Nephron (organoid): ENCODE data around the gene KLHL24.
"Not testable (repeated sequence)": the region's sequence is repeated elsewhere in the genome, so short reads cannot be mapped to it uniquely, and the experiment has no call there.

Experiments
- H3K27ac Mint-ChIP-seq, 3 experiments: 2 replicates each; pipeline ENCODE4 v1.8.0; 2020; ENCODE audit warnings: mixed read lengths in 3 of 3, mild to moderate bottlenecking in 2 of 3, moderate library complexity in 1 of 3
- H3K27me3 Mint-ChIP-seq: 2 replicates; pipeline ENCODE4 v1.8.0; 2021; ENCODE audit warnings: low read depth, mild to moderate bottlenecking, moderate library complexity, mixed read lengths
- H3K36me3 Mint-ChIP-seq: 2 replicates; pipeline ENCODE4 v1.8.0; 2020; ENCODE audit warnings: low read depth, mixed read lengths
- H3K4me1 Mint-ChIP-seq: 2 replicates; pipeline ENCODE4 v1.8.0; 2020; ENCODE audit warnings: mixed read lengths
- H3K4me3 Mint-ChIP-seq, 3 experiments: 2 replicates each; pipeline ENCODE4 v1.8.0; 2020; ENCODE audit warnings: mild to moderate bottlenecking in 3 of 3, mixed read lengths in 3 of 3, moderate library complexity in 2 of 3
- H3K9me3 Mint-ChIP-seq: 2 replicates; pipeline ENCODE4 v1.8.0; 2020; ENCODE audit warnings: mixed read lengths
- CTCF ChIP-seq, 3 experiments: fragments of 200-600 bp; sonication (generic); IDR thresholded peaks; one replicate each; pipeline ENCODE4 v1.5.0; 2021; ENCODE audit warnings: antibody characterized with exemption in 3 of 3; ENCODE audit not compliant: unreplicated experiment in 3 of 3

KLHL24 gene

DNA sequence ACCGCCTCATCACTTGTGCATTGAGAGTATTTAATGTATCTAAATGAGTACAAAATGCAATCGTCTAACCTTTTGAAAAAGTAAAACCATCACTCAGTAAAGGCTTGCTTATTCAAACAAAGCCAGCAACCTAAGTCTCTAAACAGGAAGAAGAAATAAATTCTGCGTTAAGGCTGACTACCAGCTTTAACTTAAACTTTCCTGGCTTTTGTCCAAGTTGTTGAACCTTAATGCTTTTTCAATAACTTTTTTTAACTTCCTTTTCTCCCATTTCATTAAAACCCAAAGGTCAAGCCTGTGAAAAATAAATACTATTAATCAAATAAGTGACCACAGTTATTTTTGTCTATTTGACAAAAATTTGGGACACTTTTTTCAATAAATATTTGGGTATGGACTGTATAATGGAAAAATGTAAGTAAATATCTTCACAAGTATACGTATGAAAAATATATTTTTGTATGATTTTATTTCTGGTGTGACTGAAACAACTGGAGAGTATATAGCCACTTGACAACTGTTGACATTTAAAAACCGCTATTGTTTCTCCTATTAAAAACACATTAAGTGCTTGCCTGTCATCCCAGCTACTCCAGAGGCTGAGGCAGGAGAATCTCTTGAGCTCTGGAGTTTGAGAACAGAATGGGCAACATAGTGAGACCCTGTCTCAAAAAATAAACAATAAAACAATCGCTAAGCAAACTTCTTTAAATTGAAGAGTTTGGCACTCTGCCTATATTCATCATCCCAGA is 2.9 kb downstream of the KLHL24 start:
- Mint-ChIP-seq H3K36me3 (peaks cover 9% of the 10 kb centered on the region), H3K27ac (peak overlapping the region; percentile 85 to 96 (median 87)), H3K9me3 (no peaks in the 10 kb centered on the region), H3K27me3 (no peaks in the 10 kb centered on the region), H3K4me1 (peaks cover 28% of the 10 kb centered on the region), H3K4me3 (peak overlapping the region; percentile 96 to 99 (median 99))
- TF ChIP-seq CTCF (IDR thresholded peaks at IDR 0.05; ENCODE audit: unreplicated experiment in 3 of 3), result no peak

GRCh38 chr3:183640635-183641034 is 5.2 kb downstream of the KLHL24 start:
- H3K27ac Mint-ChIP-seq, H3K27me3 Mint-ChIP-seq: not testable (repeated sequence)

DNA sequence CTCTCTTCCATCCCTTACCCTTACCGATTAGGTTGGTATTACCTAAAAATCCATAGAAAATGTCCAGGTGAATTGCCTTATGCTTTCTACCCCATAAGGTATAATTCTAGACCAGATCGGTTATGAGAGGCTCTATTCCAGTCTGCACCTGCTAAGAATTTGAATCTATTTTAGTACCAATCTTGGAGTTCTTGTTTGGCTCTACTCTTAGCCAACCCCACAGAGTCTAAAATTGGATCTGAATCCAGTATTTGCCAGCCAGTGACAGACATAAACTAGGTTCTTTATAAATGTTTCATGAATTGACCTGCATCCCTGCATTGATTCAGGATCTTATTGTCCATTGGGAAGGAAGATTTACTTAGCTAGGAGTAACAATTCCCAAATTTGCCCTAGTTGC is 6.5 kb downstream of the KLHL24 start:
- Mint-ChIP-seq H3K36me3 (peaks cover 36% of the 10 kb centered on the region), H3K4me1 (peaks cover 27% of the 10 kb centered on the region), H3K9me3 (no peaks in the 10 kb centered on the region), H3K27me3 (no peaks in the 10 kb centered on the region), H3K4me3 (no peak overlapping the region), H3K27ac (no peak overlapping the region)
- no peak for TF ChIP-seq CTCF (IDR thresholded peaks at IDR 0.05; ENCODE audit: unreplicated experiment in 3 of 3)

More at GRCh38 chr3:183640635-183641034, 5.2 kb downstream of the KLHL24 start:
- H3K9me3 Mint-ChIP-seq, H3K4me3 Mint-ChIP-seq: not testable (repeated sequence)
- Mint-ChIP-seq H3K36me3 (peaks cover 27% of the 10 kb centered on the region), H3K4me1 (peaks cover 28% of the 10 kb centered on the region)

DNA sequence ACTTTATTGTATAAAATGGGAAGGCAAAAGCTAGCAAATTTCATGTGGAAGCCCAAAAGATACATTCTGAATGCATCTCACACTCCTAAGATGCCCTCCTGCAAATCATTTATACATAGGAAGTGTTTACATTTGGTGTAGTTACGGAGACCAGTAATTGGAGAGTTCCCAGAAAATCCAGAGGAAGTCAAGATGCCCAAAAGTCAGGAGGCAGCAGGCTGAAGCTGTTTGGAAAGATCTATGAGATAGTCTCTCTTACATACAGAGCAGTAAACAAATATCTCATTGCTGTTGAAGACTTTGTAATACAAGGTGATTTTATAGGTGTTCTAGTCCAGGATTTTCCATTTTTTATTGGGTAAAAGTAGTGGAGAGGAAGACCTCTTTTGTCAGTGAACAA is 8.8 kb downstream of the KLHL24 start:
- Mint-ChIP-seq H3K9me3 (peaks cover 3% of the 10 kb centered on the region), H3K4me1 (peaks cover 11% of the 10 kb centered on the region), H3K4me3 (no peak overlapping the region), H3K36me3 (peaks cover 51% of the 10 kb centered on the region), H3K27me3 (no peaks in the 10 kb centered on the region), H3K27ac (no peak overlapping the region)
- no peak for TF ChIP-seq CTCF (IDR thresholded peaks at IDR 0.05; ENCODE audit: unreplicated experiment in 3 of 3)

DNA sequence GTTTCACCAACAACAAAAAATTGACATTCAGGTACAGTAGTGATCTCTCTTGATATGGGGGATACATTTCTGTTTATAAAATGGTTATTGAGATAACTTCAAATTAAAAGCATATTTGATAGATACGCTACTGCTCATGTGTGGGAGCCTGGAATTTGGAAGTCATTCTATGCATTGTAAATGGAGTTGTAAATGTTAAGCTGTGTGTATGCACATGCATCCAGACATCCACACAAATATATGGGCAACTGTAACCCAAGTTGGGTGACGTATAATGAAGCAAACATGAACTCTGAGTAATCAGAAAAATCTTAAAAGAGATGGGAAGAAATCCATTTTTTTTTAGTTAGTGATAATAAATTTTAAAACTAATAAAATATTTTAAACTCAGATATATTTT is 9.8 kb downstream of the KLHL24 start:
- Mint-ChIP-seq H3K4me1 (peaks cover 11% of the 10 kb centered on the region), H3K36me3 (peaks cover 61% of the 10 kb centered on the region), H3K9me3 (peaks cover 6% of the 10 kb centered on the region), H3K4me3 (no peak overlapping the region), H3K27ac (no peak overlapping the region), H3K27me3 (no peaks in the 10 kb centered on the region)
- no peak for TF ChIP-seq CTCF (IDR thresholded peaks at IDR 0.05; ENCODE audit: unreplicated experiment in 3 of 3)

GRCh38 chr3:183650554-183650953 is 15.1 kb downstream of the KLHL24 start:
- H3K4me1 Mint-ChIP-seq, result no peaks in the 10 kb centered on the region
- H3K4me3 Mint-ChIP-seq, result no peak overlapping the region
- peaks cover 42% of the 10 kb centered on the region for H3K9me3 Mint-ChIP-seq
- no peak overlapping the region for H3K27ac Mint-ChIP-seq
- H3K36me3 Mint-ChIP-seq, result peaks cover 88% of the 10 kb centered on the region
- no peak for TF ChIP-seq CTCF (IDR thresholded peaks at IDR 0.05; ENCODE audit: unreplicated experiment in 3 of 3)
- H3K27me3 Mint-ChIP-seq, result no peaks in the 10 kb centered on the region
